Measurements from ENCODE around the gene PRR35.
A peak's percentile ranks its signal among the peaks of the same experiment; 100 is the strongest.

PRR35 gene

DNA sequence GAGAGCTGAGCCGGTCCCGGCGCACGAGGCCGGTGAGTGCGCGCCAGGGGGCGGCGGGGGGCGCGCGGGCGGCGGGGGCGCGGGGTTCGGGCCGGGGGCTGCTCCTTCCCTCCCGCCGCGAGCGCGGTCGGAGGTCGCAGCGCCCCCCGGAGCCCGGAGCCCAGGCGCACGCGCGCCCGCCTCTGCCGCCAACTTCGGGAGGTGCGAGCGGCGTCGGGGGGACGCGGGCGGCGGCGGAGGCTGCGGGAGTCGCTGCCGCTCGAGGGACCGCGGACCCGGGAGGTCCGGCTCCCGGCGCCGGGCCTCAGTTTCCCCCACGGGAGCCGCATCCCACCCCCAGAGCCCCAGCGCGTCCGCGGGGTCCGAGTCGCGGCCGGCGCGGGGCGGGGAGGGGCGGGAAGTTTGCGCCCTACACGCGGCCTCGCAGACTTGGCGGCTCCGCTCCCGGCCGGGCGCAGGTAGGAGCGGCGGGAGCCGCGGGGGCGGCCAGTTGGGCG lies at the start of gene PRR35:
Gene PRR35, plus strand, starts transcription at position 191 of the 497 bp plus-strand sequence. CDS start 2,901 bp downstream, outside the sequence.
- DNase-seq (ENCODE audit: low read depth in 2 of 2), result no peak

DNA sequence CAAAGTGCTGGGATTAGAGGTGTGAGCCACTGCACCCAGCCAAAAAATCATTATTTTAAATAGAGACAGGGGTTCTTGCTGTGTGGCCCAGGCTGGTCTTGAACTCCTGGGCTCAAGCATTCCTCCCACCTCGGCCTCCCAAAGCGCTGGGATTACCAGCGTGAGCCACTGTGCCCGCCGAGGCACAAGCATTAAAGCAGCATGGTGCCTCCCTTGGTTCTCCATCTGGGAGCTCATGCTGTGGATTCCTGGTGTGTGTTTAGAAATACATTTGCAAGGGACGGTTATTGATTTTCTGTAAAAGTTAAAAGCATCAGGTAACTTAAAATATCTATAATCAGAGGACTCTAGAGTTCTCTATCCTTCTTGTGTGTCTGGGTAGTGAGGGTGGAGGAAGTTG lies 47.4 kb upstream of the PRR35 start:
- no peak for DNase-seq (ENCODE audit: low read depth in 2 of 2)

DNA sequence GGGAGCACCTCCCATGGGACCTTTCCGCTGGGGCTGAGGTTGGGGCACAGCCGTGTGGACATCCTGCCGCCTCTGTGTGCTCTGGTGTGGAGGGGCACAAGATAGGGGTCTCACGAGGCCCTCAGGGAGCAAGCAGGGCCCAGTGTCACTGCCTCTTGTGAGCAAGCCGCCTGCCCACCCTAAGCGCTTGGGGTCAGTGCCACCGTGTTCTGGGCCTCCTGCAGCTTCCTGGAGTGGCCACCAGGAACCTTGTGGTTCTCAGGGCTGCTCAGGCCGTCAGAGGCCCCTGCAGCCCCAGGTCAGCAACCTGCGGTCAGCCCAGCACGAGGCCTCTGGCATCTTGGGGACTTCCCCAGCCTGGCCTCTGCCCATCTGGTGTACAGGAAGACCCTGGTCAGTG lies 46.2 kb upstream of the PRR35 start:
- DNase-seq (ENCODE audit: low read depth in 2 of 2), result no peak

DNA sequence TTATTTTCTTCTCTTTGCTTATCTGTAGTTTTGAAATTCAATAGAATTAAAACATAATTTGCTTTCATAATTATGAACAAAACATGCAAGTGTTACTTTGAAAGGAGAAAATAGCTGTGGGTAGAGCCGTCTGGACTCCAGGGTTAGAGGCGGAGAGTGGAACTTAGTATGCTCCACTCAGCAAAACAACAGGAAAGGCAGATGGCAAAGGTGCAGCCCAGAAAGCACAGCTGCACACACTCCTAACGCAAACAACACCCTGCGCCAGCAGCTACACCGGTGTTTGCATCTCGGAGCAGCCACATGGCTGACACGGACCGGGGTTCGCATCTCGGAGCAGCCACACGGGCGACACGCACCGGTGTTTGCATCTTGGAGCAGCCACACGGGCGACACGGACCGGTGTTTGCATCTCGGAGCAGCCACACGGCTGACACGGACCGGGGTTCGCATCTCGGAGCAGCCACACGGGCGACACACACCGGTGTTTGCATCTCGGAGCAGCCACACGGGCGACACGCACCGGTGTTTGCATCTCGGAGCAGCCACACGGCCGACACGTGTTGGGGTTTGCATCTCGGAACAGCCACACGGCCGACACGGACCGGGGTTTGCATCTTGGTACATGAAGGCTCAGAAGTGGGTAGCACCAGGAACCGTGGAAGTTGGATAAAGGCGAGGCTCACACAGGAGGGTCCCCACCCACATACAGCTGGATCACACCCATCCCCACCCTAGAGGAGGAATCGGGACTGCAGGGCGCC lies 44.8 kb upstream of the PRR35 start:
- no peak for DNase-seq (ENCODE audit: low read depth in 2 of 2)

DNA sequence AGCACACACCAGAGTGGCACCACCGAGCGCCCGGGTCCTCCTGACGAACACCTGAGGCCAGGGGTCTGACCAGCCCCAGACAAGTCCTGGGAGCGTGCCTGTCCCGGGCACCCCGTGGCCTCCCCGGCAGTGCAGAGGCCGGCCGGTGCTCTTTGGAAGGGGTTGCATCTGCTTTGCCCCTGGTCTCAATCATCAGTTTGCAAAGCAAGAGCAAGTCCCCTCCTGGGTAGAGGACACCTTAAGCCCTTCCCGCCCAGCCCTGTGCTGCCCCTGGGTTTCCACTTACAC lies 44.3 kb upstream of the PRR35 start:
- no peak for DNase-seq (ENCODE audit: low read depth in 2 of 2)

DNA sequence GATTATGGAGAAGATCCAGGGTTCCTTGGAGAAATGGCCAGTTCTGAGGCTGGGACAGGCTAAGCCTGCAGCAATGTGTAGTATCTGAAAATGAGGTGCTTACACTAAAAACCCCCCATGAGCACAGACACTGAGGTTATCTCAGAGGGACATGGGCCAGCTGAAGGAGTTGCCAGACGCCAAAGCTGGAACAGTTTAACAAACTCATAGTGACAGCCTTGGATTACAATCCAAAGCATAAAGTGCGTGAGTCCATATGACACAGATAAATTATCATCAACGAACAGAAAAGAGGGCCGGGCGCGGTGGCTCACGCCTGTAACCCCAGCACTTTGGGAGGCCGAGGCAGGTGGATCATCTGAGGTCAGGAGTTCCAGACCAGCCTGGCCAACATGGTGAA lies 43.9 kb upstream of the PRR35 start:
- no peak for DNase-seq (ENCODE audit: low read depth in 2 of 2)

DNA sequence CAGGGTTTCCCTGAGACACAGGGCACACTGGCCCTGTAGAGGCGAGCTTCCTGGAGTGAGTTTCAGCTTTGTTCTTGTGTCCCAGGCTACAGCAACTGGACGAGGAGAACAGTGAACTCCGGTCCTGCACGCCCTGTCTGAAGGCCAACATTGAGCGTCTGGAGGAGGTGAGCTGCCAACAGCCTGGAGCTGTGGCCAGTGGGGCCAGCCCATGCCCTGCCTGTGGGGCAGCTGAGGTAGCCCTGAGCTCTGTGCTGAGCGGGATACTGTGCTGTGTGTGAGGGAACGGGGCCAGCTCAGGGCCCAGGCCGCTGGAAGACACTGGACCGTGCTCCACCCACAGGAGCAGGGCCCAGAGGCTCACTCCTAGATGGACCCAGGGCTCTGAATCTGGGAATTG lies 41.3 kb upstream of the PRR35 start:
- no peak for DNase-seq (ENCODE audit: low read depth in 2 of 2)

DNA sequence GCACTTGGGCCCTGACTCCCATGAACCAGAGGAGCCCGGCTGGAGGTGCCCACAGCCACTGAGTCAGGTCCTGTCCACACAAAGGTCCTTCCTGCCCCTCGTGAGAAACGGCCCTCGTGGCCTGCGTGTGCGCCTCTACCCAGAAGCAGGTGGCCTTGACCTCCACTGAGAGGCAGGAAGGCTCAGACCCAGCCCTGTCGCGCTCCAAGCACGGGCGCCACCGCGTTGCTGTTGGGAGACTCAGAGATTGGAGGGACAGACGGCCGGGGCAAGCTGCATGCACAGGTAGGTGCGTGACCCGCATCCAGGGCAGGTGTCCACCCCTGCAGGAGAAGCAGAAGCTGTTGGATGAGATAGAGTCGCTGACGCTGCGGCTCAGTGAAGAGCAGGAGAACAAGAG lies 40.8 kb upstream of the PRR35 start:
- no peak for DNase-seq (ENCODE audit: low read depth in 2 of 2)

DNA sequence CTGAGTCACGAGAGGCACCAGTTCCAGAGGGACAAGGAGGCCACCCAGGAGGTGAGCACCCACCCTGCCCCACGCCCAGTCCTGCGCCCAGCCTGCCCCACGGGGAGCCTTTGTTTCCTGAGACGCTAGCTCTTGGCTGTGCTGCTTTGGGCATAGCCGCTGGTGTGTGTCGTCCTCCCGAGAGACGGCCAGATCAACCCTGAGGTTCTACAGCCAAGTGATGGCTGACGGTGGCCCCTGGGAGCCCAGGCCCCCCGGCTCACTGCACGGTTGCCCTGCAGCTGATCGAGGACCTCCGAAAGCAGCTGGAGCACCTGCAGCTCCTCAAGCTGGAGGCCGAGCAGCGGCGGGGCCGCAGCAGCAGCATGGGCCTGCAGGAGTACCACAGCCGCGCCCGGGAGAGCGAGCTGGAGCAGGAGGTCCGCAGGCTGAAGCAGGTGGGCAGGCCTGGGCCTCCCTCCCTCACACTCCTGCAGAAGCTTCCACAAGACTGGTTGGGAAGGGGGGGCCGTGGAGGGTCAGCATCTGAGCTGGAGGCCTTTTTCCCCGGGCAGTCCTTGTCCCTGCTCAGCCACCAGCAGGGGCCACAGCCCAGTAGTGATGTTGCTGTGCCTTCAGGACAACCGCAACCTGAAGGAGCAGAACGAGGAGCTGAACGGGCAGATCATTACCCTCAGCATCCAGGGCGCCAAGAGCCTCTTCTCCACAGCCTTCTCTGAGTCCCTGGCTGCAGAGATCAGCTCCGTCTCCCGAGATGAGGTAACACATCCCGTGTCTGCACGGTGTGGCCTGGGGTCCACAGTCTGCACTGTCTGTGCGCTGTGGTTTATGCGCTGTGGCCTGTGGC lies 40.1 kb upstream of the PRR35 start:
- DNase-seq (ENCODE audit: low read depth in 2 of 2), result no peak

DNA sequence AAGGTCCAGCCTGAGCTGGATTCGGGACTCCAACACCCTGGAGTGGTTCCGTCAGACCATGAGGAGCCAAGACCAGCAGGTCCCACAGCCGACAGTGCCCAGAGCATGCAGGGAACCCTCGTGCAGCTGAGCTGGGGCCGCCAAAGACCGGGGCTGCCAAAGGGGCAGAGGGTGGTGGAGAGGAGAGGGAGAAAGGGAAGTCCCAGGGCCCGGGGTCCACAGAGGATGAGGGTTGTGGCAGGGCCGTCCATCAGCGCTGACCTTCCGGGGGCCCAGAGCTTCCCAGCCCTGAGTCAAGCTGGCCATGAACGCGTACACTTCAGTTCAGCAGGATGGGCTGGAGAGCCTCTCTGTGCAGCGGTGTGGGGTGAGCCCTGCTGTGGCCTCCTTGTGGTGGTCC lies 39.3 kb upstream of the PRR35 start:
- DNase-seq (ENCODE audit: low read depth in 2 of 2), result no peak

DNA sequence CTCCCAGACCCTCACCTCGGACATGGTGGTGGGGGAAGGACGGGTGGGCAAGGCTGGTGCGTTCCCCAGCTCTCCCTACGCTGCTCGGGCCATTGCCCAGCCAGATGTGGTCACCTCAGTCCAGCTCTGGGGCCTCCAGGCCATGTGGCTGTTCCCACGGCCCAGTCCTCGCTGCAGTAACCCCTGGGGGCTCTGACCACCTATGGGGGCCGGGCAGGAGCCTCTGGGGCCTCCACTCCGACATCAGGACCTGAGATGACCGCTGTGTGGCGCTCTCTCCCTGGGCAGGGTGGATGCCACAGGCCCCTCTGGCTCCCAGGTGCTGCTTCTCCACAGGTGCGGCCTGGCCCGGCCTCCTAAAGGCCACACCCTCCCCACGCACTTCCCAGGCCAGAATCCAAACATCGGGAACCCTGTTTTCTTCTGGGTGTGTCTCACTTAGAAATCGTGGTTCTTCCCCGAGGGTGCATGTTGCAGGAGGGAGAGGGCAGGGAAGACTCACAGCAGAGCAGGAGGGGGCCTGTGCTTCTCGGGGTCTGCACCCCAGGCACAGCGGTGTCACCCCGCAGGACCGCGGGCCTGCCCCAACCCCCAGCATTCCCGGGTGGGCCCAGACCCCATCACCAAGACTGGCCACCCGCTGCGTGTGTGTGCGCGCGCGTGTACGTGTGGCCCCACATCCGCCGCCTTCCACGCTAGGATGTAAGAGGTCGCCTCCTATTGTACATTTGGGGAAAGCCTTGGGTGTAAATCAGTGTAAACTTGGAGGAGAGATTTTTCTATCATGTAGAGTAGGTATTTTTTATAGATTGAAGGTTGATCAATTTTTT lies 38.6 kb upstream of the PRR35 start:
- no peak for DNase-seq (ENCODE audit: low read depth in 2 of 2)

DNA sequence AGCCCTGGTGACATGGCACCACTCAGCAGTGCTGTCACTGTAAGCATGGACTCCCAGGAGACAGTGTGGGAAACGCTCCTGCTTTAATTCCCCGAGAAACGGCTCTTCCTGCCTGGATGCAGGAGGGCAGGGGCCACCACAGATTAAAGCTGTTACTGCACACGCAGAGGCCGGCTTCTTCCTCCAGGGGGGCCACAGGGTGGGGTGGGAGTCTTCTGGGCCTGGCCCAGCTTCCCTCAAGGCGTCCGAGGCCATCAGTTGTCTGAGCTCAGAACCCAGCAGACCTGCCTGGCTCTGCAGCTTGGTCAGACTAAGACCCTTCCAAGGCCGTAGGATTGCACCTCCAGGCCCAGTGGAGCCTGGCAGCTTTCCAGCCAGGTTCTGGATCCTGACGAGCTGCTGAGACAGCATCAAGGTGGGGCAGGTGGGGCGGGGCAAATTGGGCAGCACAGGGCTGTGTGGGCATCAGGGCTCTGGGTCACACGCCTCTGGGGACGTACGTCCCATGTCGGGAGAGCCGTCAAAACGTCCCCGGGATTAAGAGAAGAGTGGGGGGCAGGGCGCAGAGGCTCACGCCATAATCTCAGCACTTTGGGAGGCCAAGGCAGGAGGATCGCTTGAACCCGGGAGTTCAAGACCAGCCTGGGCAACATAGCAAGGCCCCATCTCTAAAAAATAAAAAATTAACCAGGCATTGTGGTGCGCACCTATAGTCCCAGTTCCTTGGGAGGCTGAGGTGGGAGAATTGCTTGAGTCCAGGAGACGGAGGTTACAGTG lies 37.7 kb upstream of the PRR35 start:
- no peak for DNase-seq (ENCODE audit: low read depth in 2 of 2)

DNA sequence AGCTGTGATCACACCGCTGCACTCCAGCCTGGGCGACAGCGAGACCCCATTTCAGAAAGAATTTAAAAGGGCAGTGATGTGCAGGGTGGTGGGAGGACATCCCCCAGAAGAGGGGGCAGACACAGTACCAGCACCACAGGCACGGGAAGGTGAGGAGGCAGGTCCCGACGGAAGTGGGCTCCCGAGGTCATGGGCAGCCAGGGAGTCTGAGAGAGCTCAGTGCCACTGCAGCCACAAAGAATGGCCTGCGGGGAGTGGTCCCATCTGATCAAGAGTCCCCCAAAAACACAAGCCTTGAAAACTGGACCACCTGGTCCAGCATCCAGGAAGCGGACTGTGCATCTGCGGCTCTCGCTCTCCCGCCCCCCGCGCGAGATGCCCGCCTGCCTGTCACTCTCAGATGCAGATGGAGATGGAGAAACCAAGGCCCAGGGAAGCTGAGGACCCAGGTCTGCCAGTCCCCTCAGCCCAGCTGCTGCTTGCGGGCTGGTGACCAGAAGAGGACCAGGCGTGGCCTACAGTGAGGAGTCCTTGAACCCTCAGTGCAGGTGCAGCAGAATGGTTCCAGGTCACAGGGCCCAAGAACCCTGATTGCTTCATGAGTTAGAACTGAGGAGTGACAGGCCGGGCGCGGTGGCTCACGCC lies 37.0 kb upstream of the PRR35 start:
- DNase-seq (ENCODE audit: low read depth in 2 of 2), result no peak

DNA sequence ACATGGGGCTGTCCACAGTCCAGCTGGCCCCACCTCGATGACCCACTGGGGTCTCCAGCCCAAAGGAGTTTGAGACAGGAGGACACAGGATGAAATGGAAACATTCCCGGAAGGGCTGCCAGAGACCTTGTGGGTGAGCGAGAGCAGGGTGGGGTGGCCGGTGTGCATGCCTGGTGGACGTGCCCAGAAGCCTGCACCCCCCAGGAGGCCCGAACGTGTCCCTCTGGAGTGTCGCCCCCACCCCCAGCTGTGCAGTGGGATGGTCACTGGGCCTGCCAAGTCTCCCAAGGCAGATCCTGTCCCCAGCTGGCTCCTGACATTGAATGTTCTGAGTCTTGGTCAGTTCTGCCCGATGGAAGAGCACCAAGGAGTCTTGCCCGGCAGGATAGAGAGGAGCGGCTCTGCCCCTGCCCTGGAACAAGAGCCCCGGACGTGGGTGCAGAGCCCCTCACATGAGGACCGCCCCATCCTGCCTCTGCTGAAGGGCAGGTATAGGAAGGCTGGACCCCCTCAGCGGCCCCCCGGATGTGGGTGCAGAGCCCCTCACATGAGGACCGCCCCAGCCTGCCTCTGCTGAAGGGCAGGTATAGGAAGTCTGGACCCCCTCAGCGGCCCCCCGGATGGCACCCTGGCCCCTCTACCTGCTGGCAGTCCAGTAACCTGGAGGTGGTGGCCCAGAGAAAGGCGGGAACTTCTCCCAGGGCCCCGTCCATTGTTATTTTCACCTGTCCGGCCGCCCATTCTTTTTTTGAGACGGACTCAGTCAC lies 35.7 kb upstream of the PRR35 start:
- DNase-seq (ENCODE audit: low read depth in 2 of 2), result no peak

DNA sequence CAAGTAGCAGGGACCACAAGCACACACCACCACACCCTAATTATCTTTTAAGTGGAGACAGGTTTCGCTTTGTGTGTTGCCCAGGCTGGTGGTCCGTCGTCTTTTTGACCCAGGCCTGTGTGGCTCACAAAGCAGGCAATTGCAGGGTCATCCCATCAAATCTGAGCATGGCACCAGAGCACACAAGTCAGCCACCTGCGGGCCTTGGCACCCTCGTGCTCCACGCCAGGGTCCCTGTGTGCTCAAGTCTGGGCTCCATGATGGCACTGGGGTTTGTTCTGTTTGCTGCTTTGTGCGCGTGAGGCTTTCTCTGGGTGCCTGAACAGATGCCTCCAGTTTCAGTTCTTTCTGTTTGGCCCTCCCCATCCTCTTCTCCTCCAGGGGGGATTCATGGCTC lies 35.1 kb upstream of the PRR35 start:
- DNase-seq (ENCODE audit: low read depth in 2 of 2), result no peak

DNA sequence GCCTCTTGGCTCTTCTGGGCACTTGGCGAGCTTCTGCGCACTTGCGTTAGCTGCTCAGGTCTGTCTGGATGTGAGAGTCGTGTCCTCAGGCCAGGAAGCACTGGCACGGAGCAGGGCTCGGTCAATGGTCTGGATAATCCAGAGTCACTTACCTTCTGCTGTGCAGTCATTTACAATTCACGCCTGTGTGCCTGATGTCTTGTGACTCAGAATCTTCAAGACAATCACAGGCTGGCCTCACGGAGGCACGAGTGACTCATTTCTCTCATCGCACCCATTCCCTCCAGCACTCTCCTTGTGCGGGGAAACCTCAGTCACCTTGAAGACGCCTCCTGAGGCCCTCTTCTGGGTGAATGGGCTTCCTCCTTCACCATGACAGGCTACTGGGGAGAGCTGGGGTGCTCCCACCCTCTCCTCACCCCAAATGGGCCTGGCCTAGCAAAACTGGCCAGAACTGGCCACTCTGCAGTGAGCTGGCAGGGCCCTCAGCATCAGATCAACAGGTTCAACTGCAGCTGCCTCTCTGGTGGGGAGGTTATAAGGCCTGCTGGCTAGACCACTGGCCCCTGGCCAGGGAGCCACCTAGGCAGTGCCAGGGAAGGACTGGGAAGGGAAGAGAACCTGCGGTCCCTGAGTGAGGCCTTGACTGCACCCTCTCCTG lies 34.5 kb upstream of the PRR35 start:
- peak in 1 of 2 donors; percentile 62 for DNase-seq (ENCODE audit: low read depth in 2 of 2)

DNA sequence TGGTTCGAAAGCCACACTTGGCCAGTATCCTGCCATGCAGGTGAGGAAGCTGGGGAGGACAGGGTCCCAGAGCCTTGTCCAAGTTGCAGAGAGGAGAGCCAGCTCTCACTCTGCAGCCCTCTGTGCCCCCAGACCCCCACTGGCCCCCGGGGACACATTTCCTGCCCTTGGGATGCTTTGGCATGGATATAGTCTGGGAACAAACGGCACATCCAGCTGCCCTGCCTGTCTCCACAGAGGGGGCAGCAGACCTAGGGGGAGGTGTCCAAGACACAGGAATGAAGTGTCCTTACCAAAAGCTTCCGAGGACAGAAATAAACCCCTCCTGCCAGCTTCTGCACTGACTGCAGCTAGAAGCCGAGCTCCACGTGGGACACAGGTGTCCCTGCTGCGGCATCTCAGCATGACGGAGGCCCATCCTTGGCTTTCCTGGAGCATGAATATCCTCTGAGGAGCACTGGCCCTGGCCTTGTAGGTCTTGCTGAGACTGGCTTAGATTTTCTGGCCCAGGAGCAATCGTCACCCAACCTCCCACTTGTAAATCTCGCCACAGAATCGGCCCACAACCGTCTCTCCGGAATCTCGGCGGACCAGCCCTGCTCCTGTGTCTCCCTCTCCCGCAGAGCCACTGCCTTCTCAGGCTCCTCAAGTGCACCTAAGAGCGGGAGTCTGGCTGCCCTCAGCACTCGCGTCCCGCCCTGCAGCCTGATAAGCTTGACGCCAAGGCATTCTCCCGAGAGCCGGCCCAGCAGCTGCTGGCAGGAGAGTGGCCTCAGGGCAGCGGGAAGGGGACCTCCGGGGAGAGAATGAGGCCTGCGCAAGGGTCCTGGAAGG lies 33.8 kb upstream of the PRR35 start:
- no peak for DNase-seq (ENCODE audit: low read depth in 2 of 2)

DNA sequence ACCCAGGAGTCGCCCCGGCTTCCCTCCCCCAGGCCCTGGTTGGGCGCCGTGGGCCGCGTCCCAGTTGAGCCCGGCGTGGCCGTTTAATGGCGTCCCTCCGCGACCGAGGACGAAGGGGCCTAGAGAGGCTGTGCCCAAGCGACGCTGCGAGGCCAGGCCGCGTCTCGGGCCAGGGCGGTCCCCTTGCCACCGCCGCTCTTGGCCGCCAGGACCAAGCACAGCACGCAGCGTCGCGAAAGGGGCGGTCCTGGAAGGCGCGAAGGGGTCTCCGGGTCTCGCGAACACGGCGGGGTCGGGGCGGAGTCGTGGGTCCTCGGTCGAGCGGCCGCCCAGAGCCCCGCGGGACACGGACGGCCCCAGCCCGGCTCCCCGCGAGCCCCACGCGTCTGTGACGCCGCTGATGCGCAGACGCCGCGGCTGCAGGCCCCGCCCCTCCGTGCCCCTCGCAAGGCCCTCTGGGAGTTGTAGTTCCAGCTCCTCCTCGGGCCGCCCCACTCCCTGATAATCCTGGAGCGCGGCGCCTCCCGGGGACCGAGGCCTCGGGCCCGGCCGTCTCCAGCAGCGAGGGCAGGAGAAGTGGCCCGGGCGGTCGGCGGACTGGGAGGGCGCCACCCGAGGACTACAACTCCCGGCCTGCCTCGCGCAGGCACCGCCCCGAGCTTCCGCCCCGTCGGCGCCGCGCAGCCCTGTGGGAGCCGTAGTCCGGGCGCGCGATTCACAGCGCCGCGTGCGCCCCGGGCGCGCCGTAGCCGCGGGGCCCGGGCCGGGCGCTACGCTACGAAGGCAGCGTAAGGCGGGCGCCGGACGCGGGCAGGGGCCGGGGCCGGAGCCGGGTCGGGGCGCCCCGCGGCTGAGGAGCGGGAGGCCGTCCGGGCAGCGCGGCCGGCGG lies 32.9 kb upstream of the PRR35 start, which contains the start of gene CAPN15:
Gene CAPN15, plus strand, starts transcription at position 698 of the 889 bp plus-strand sequence. CDS start 19,127 bp downstream, outside the sequence.
- peak; percentile 82 to 84 for DNase-seq (ENCODE audit: low read depth in 2 of 2)

All from stimulated activated CD8-positive, alpha-beta memory T cell treated with anti-CD3 and anti-CD28 coated beads, Interleukin-2, amount 100 ng/mL, for 48 hours (primary cell).